ENCODE results near the gene CEPT1. TPM values are rescaled to one million over a fixed set of nuclear protein-coding genes. Genes with fewer than 3 reads are reported as not detected.

The CEPT1 gene
- total RNA-seq, 1 experiment from 2014 or later, result 34.2 TPM

GRCh38 chr1:111151838-111152237 is 11.8 kb downstream of the CEPT1 start:
- ChIA-PET CTCF (no interaction called here), RAD21 (ENCODE audit: low non-redundant PET in 1 of 2, low total read pairs in 2 of 2, uncharacterized antibody in 2 of 2, unreplicated experiment in 2 of 2) (no interaction called here), POLR2A (no interaction called here)
- TF ChIP-seq ATF3 (IDR thresholded peaks at IDR 0.05), result no peak
- no peak for TF ChIP-seq EGR1 (IDR thresholded peaks at IDR 0.05; ENCODE audit: low read depth)
- TF ChIP-seq CBX3 (IDR thresholded peaks at IDR 0.05; ENCODE audit: low read depth), result no peak
- no peak for TF ChIP-seq ZNF274 (IDR thresholded peaks at IDR 0.05; ENCODE audit: low read depth, low read length)
- no peak for TF ChIP-seq YY1 (IDR thresholded peaks at IDR 0.05; ENCODE audit: extremely low read depth, insufficient replicate concordance, low read depth, low read length)
- TF ChIP-seq CEBPB (IDR thresholded peaks at IDR 0.05; ENCODE audit: low read depth), result no peak
- no peak for TF ChIP-seq SRF (IDR thresholded peaks at IDR 0.05; ENCODE audit: low read depth)
- no peak for TF ChIP-seq MAX (IDR thresholded peaks at IDR 0.05)
- no peak for TF ChIP-seq POLR2A (IDR thresholded peaks at IDR 0.05; ENCODE audit: borderline replicate concordance, extremely low read depth, insufficient read depth, insufficient read length)
- TF ChIP-seq ZBTB33 (IDR thresholded peaks at IDR 0.05; ENCODE audit: extremely low read depth, insufficient replicate concordance, low read length), result no peak
- no peak for TF ChIP-seq TCF7L2 (IDR thresholded peaks at IDR 0.05; ENCODE audit: borderline replicate concordance, extremely low read depth, insufficient read depth, insufficient read length)
- no peak for TF ChIP-seq SP1 (IDR thresholded peaks at IDR 0.05; ENCODE audit: low read depth)
- Histone ChIP-seq H3K9ac (ENCODE audit: low read length) (no peak overlapping the region), H3K9me3 (ENCODE audit: control insufficient read depth in 1 of 2, insufficient read depth in 1 of 2, low read depth in 1 of 2, low read length in 2 of 2) (no peaks in the 10 kb centered on the region), H3K4me1 (ENCODE audit: control insufficient read depth in 1 of 2, insufficient read depth in 2 of 2, low read length in 2 of 2) (no peaks in the 10 kb centered on the region), H3K36me3 (ENCODE audit: control insufficient read depth in 1 of 2, insufficient read depth in 2 of 2, low read length in 2 of 2) (peaks cover 17 to 32% of the 10 kb centered on the region in 2 experiments; a peak in 3 of 4 replicates), H2AFZ (ENCODE audit: low read depth, low read length, poor library complexity, severe bottlenecking) (no peak overlapping the region), H3K27me3 (ENCODE audit: insufficient read depth, low read length) (no peaks in the 10 kb centered on the region), H3K79me2 (ENCODE audit: insufficient read depth, low read length) (peaks cover 89% of the 10 kb centered on the region), H4K20me1 (ENCODE audit: insufficient read depth) (no peaks in the 10 kb centered on the region), H3K27ac (ENCODE audit: low read depth, low read length) (no peak overlapping the region), H3K4me2 (ENCODE audit: low read length) (no peak overlapping the region), H3K4me3 (replicated peaks in 1 of 2; ENCODE audit: low read depth in 1 of 2, low read length in 2 of 2) (no peak overlapping the region), H3K9me2 (ENCODE audit: insufficient read depth) (no peaks in the 10 kb centered on the region)
- no peak for ATAC-seq
- BruUV-seq (replicated peaks), result no TSS peak
- intact Hi-C loops (cut with micrococcal nuclease), result no loop called here
- DNase-seq (ENCODE audit: low read depth, low spot score), result no peak
